Adrenal gland (tissue), 12 donors: ENCODE results near the gene SYAP1. TPM values are rescaled to one million over a fixed set of nuclear protein-coding genes. Genes with fewer than 3 reads are reported as not detected.
A peak's percentile ranks its signal among the peaks of the same experiment; 100 is the strongest.
"Not testable (repeated sequence)": the region's sequence is repeated elsewhere in the genome, so short reads cannot be mapped to it uniquely, and the experiment has no call there.

ENCODE experiments used
- DNase-seq, 7 donors: peaks; one replicate each; pipeline ENCODE4 v3.0.0-alpha.2; 2019 to 2020
- H3K27ac ChIP-seq, 5 donors: fragments of 200-600 bp; sonication (generic) in 4 of 5; 1 replicate in 3 of 5; 2 replicates in 2 of 5; pipeline versions ENCODE4 v1.5.1 to v1.8.0; 2016 to 2020; ENCODE audit warnings: mild to moderate bottlenecking in 1 of 5
- H3K27me3 ChIP-seq: fragments of 200-600 bp; 2 replicates; pipeline ENCODE4 v1.8.0; 2021
- H3K36me3 ChIP-seq, 2 donors: fragments of 200-600 bp; replicated peaks in 1 of 2; 1 replicate in 1 of 2; 2 replicates in 1 of 2; pipeline versions ENCODE4 v1.5.1 to v1.8.0; 2018 to 2022
- H3K4me1 ChIP-seq, 2 donors: fragments of 200-600 bp; replicated peaks in 1 of 2; 1 replicate in 1 of 2; 2 replicates in 1 of 2; pipeline versions ENCODE4 v1.5.1 to v1.8.0; 2018 to 2021
- H3K4me3 ChIP-seq, 4 donors: fragments of 200-600 bp; sonication (generic) in 3 of 4; one replicate each; pipeline ENCODE4 v1.5.1; 2016 to 2018
- H3K9me3 ChIP-seq, 3 donors: fragments of 200-600 bp; sonication (generic) in 1 of 3; replicated peaks in 1 of 3; 1 replicate in 2 of 3; 2 replicates in 1 of 3; pipeline versions ENCODE4 v1.5.1 to v1.8.0; 2016 to 2021
- POLR2A ChIP-seq, 2 donors: fragments of 450-650 bp; IDR thresholded peaks; one replicate each; pipeline ENCODE4 v1.6.1; 2017; ENCODE audit warnings: antibody characterized with exemption in 2 of 2, mild to moderate bottlenecking in 2 of 2, moderate library complexity in 1 of 2
- WGBS, 4 donors: extraction: QIAGEN DNeasy Blood & Tissue Kit in 2 of 4; methylation state at CpG; one replicate each; pipeline versions ENCODE4 v1.1.5 to v1.1.7; 2013 to 2017; 5-methylcytosine and 5-hydroxymethylcytosine counted together
- intact Hi-C, 2 donors: fragments of 100-400 bp; cut with DNase I; formaldehyde crosslinking; loops; one replicate each; pipeline versions ENCODE4 v1.14.1 to v1.15.0; 2022 to 2023
- polyA plus RNA-seq, 3 donors: library from polyadenylated mRNA; stranded (reverse); fragments of 200-250 nt in 2 of 3; fragments of 350-450 nt in 1 of 3; fragmentation: Illumina TruSeq in 1 of 3; extraction: RNeasy Lipid Tissue Mini Kit (QIAGEN cat#74804) in 1 of 3; gene quantifications; one replicate each; pipeline ENCODE4 v1.2.3, GENCODE V29; 2013 to 2014
- total RNA-seq, 9 donors: library from RNA; depleted of rRNA in 4 of 9; stranded (reverse); fragments of >200 nt in 4 of 9; fragments of 120-200 nt in 1 of 9; fragmentation: NEBNext Ultra II Directional in 1 of 9; extraction: Animal tissue kit (Norgen Biotek cat#: 25700) in 1 of 9; gene quantifications; one replicate each; pipeline versions ENCODE4 v1.1.0 to v1.2.4, GENCODE V29; 2013 to 2023
- TF ChIP-seq, protein P1 (sequence below), 6 experiments: fragments of 450-650 bp in 4 of 6; fragments of 200-600 bp in 2 of 6; sonication (generic) in 1 of 6; IDR thresholded peaks; 1 replicate in 5 of 6; 2 replicates in 1 of 6; pipeline versions ENCODE4 v1.5.1 to v1.8.0; 2016 to 2021; ENCODE audit warnings: antibody characterized with exemption in 6 of 6, mild to moderate bottlenecking in 2 of 6, moderate library complexity in 1 of 6
- donor health status: healthy with polysubstance abuse.
- donor health status: Bipolar disorder and iron deficiency.
- donor health status: DM: yes; HTN: yes; CAD: no.
- donor health status: DM: no; HTN: no; CAD: no.
- donor health status: DM: no; HTN: no; CAD: no.
- donor health status: DM: yes; HTN: yes; CAD: no.

The SYAP1 gene
- total and polyA plus RNA-seq, 12 donors: 15.8 to 106 (median 43.6) TPM

- no peak overlapping the region for H3K27ac ChIP-seq
- no peak for DNase-seq
- no peaks in the 10 kb centered on the region for H3K4me1 ChIP-seq
- no peaks in the 10 kb centered on the region for H3K36me3 ChIP-seq
- no peak overlapping the region for H3K4me3 ChIP-seq
- intact Hi-C loops: no loop called here
- 52 to 94% (median 64%) methylated on average over 2 to 8 of the region's 8 CpGs for WGBS, 4 donors
- no peaks in the 10 kb centered on the region for H3K27me3 ChIP-seq
- no peaks in the 10 kb centered on the region for H3K9me3 ChIP-seq
- no peak for TF ChIP-seq POLR2A (IDR thresholded peaks at IDR 0.05)
- TF ChIP-seq, protein P1, sequence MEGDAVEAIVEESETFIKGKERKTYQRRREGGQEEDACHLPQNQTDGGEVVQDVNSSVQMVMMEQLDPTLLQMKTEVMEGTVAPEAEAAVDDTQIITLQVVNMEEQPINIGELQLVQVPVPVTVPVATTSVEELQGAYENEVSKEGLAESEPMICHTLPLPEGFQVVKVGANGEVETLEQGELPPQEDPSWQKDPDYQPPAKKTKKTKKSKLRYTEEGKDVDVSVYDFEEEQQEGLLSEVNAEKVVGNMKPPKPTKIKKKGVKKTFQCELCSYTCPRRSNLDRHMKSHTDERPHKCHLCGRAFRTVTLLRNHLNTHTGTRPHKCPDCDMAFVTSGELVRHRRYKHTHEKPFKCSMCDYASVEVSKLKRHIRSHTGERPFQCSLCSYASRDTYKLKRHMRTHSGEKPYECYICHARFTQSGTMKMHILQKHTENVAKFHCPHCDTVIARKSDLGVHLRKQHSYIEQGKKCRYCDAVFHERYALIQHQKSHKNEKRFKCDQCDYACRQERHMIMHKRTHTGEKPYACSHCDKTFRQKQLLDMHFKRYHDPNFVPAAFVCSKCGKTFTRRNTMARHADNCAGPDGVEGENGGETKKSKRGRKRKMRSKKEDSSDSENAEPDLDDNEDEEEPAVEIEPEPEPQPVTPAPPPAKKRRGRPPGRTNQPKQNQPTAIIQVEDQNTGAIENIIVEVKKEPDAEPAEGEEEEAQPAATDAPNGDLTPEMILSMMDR (IDR thresholded peaks at IDR 0.05): no peak
These were observed 4.9 kb upstream of the SYAP1 start for GRCh38 chrX:16714504-16714903.

GRCh38 chrX:16715638-16716037 is 3.8 kb upstream of the SYAP1 start:
- H3K9me3 ChIP-seq, H3K4me3 ChIP-seq, H3K36me3 ChIP-seq, intact Hi-C loops, H3K27ac ChIP-seq, H3K4me1 ChIP-seq, DNase-seq, H3K27me3 ChIP-seq: not testable (repeated sequence)
- 86 to 97% (median 90%) methylated on average over 2 to 6 of the region's 6 CpGs for WGBS, 4 donors

DNA sequence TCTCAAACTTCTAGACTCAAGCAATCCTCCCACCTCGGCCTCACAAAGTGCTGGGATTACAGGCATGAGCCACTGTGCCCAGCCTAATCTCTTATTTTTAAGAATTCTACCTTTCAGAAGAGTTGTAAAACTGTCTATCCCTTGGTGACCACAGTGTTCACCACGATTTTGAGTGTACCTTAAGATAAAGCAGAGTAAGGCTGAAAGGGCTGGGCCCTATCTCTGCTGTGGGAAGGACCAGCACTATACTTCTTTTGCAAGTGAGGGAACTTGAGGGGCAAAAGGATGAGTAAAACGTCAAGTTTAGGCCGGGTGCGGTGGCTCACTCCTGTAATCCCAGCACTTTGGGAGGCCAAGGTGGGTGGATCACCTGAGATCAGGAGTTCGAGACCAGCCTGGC is 3.0 kb upstream of the SYAP1 start:
- 76 to 89% (median 82%) methylated on average over 5 to 6 of the region's 6 CpGs for WGBS, 4 donors
- intact Hi-C loops: not testable (repeated sequence)

GRCh38 chrX:16718824-16719333 is 533 bp upstream of the SYAP1 start:
- H3K4me3 ChIP-seq: peak overlapping the region in 2 of 4 donors; percentile 79 to 84
- intact Hi-C loops: no loop called here
- no peaks in the 10 kb centered on the region for H3K9me3 ChIP-seq
- H3K27me3 ChIP-seq: no peaks in the 10 kb centered on the region
- DNase-seq: no peak
- peak overlapping the region; percentile 81 to 97 (median 92) for H3K27ac ChIP-seq
- TF ChIP-seq, protein P1 (IDR thresholded peaks at IDR 0.05): no peak
- H3K4me1 ChIP-seq: peaks cover 18 to 24% of the 10 kb centered on the region in 2 donors
- WGBS, 4 donors: 13 to 41% (median 14%) methylated on average over 2 to 6 of the region's 6 CpGs
- no peaks in the 10 kb centered on the region for H3K36me3 ChIP-seq

More for the DNA sequence above, 3.0 kb upstream of the SYAP1 start:
- not testable (repeated sequence) for H3K27ac ChIP-seq, H3K4me3 ChIP-seq, DNase-seq, H3K9me3 ChIP-seq, H3K27me3 ChIP-seq, H3K36me3 ChIP-seq
- peaks cover 13 to 14% of the 10 kb centered on the region in 2 donors for H3K4me1 ChIP-seq

GRCh38 chrX:16722481-16722880 is 3.1 kb downstream of the SYAP1 start:
- DNase-seq: no peak
- WGBS, 4 donors: 67 to 88% (median 77%) methylated on average over 4 of the region's 4 CpGs
- TF ChIP-seq POLR2A (IDR thresholded peaks at IDR 0.05): no peak
- TF ChIP-seq, protein P1 (IDR thresholded peaks at IDR 0.05): no peak
- H3K4me3 ChIP-seq: no peak overlapping the region
- no peaks in the 10 kb centered on the region for H3K27me3 ChIP-seq
- intact Hi-C loops: no loop called here
- H3K36me3 ChIP-seq: no peaks in the 10 kb centered on the region
- H3K27ac ChIP-seq: no peak overlapping the region
- peaks cover 18 to 24% of the 10 kb centered on the region in 2 donors for H3K4me1 ChIP-seq
- no peaks in the 10 kb centered on the region for H3K9me3 ChIP-seq
